Upper lobe of left lung (tissue), 6 donors: Measurements from ENCODE around the gene EXOC2. TPM values are rescaled to one million over a fixed set of nuclear protein-coding genes. Genes with fewer than 3 reads are reported as not detected.
A peak's percentile ranks its signal among the peaks of the same experiment; 100 is the strongest.

Experiments used
- ATAC-seq, 2 donors: fragments of 200-7000 bp; cut with Tn5 transposase; one replicate each; pipeline ENCODE4 v1.9.1; 2022; ENCODE audit warnings: mild to moderate bottlenecking in 2 of 2, moderate library complexity in 2 of 2; ENCODE audit not compliant: low FRiP score in 2 of 2
- DNase-seq, 2 donors: peaks; one replicate each; pipeline ENCODE4 v3.0.0-alpha.2; 2019 to 2020
- H3K27ac ChIP-seq, 4 donors: fragments of 200-600 bp; sonication (generic); one replicate each; pipeline ENCODE4 v1.5.1; 2016 to 2019
- H3K27me3 ChIP-seq, 4 donors: fragments of 200-600 bp; sonication (generic); one replicate each; pipeline ENCODE4 v1.5.1; 2017 to 2019
- H3K36me3 ChIP-seq, 4 donors: fragments of 200-600 bp; sonication (generic); one replicate each; pipeline ENCODE4 v1.5.1; 2016 to 2019
- H3K4me1 ChIP-seq, 4 donors: fragments of 200-600 bp; sonication (generic); one replicate each; pipeline ENCODE4 v1.5.1; 2018 to 2019
- H3K4me3 ChIP-seq, 4 donors: fragments of 200-600 bp; sonication (generic); one replicate each; pipeline ENCODE4 v1.5.1; 2017 to 2019; ENCODE audit warnings: mild to moderate bottlenecking in 2 of 4, moderate library complexity in 1 of 4
- H3K9me3 ChIP-seq, 4 donors: fragments of 200-600 bp; sonication (generic); one replicate each; pipeline ENCODE4 v1.5.1; 2018 to 2019
- CTCF ChIP-seq, 6 experiments: fragments of 450-650 bp in 4 of 6; fragments of 200-600 bp in 2 of 6; sonication (generic) in 2 of 6; IDR thresholded peaks; one replicate each; pipeline ENCODE4 v1.5.1; 2016 to 2019; ENCODE audit warnings: antibody characterized with exemption in 6 of 6
- EP300 ChIP-seq, 4 donors: sonication (generic); formaldehyde crosslinking; IDR thresholded peaks; one replicate each; pipeline ENCODE4 v1.5.1; 2017; ENCODE audit warnings: antibody characterized with exemption in 4 of 4, control low read depth in 2 of 4
- POLR2A ChIP-seq, 4 donors: fragments of 450-650 bp; IDR thresholded peaks; one replicate each; pipeline ENCODE4 v1.5.1; 2016 to 2017; ENCODE audit warnings: antibody characterized with exemption in 4 of 4, mild to moderate bottlenecking in 2 of 4
- POLR2AphosphoS5 ChIP-seq, 2 donors: sonication (generic); formaldehyde crosslinking; IDR thresholded peaks; one replicate each; pipeline ENCODE4 v1.5.1; 2017; ENCODE audit warnings: antibody characterized with exemption in 2 of 2
- WGBS, 2 donors: methylation state at CpG; one replicate each; pipeline ENCODE4 v1.1.5; 2017 to 2018; 5-methylcytosine and 5-hydroxymethylcytosine counted together
- total RNA-seq, 6 donors: library from RNA; depleted of rRNA in 4 of 6; stranded (reverse); fragments of >200 nt in 4 of 6; gene quantifications; one replicate each; pipeline versions ENCODE4 v1.1.0 to v1.2.1, GENCODE V29; 2016 to 2021
- donor health status: DM: no; HTN: no; CAD: no; lungs with moderate emphysema.
- donor health status: DM: no; HTN: yes; CAD: no; lungs with severe emphysema.

Gene EXOC2
- total RNA-seq, 6 donors from 2014 or later, result 16.5 to 31.4 (median 24.4) TPM

- Histone ChIP-seq H3K27ac (no peak overlapping the region), H3K36me3 (no peaks in the 10 kb centered on the region), H3K4me1 (no peaks in the 10 kb centered on the region), H3K4me3 (no peak overlapping the region), H3K9me3 (no peaks in the 10 kb centered on the region), H3K27me3 (no peaks in the 10 kb centered on the region)
- no peak for DNase-seq
- peak in 1 of 2 donors; percentile 39 for ATAC-seq
- no peak for TF ChIP-seq EP300 (IDR thresholded peaks at IDR 0.05)
- TF ChIP-seq POLR2A (IDR thresholded peaks at IDR 0.05), result no peak
- TF ChIP-seq POLR2AphosphoS5 (IDR thresholded peaks at IDR 0.05), result no peak
- TF ChIP-seq CTCF (IDR thresholded peaks at IDR 0.05), result no peak
- 66 to 79% methylated on average over 5 of the region's 5 CpGs for WGBS, 2 donors
Observed at GRCh38 chr6:454148-454991, 238.6 kb downstream of the EXOC2 start.

GRCh38 chr6:453152-453551 lies 239.8 kb downstream of the EXOC2 start:
- Histone ChIP-seq H3K9me3 (no peaks in the 10 kb centered on the region), H3K27me3 (no peaks in the 10 kb centered on the region), H3K4me1 (no peaks in the 10 kb centered on the region), H3K36me3 (no peaks in the 10 kb centered on the region), H3K27ac (no peak overlapping the region), H3K4me3 (no peak overlapping the region)
- TF ChIP-seq EP300 (IDR thresholded peaks at IDR 0.05), result no peak
- TF ChIP-seq POLR2A (IDR thresholded peaks at IDR 0.05), result no peak
- TF ChIP-seq POLR2AphosphoS5 (IDR thresholded peaks at IDR 0.05), result no peak
- TF ChIP-seq CTCF (IDR thresholded peaks at IDR 0.05), result no peak
- ATAC-seq (peak; percentile 68 to 71), DNase-seq (peak in 1 of 2 donors; percentile 72)
- WGBS, 2 donors, result 63 to 81% methylated on average over 3 to 13 of the region's 13 CpGs

GRCh38 chr6:452301-453067 lies 240.5 kb downstream of the EXOC2 start:
- TF ChIP-seq POLR2AphosphoS5 (IDR thresholded peaks at IDR 0.05), result no peak
- no peak for TF ChIP-seq CTCF (IDR thresholded peaks at IDR 0.05)
- TF ChIP-seq EP300 (IDR thresholded peaks at IDR 0.05), result no peak
- no peak for TF ChIP-seq POLR2A (IDR thresholded peaks at IDR 0.05)
- H3K36me3 ChIP-seq, result no peaks in the 10 kb centered on the region
- WGBS, 2 donors, result 75 to 81% methylated on average over 8 to 9 of the region's 9 CpGs
- DNase-seq, result no peak
- no peaks in the 10 kb centered on the region for H3K27me3 ChIP-seq
- H3K9me3 ChIP-seq, result no peaks in the 10 kb centered on the region
- ATAC-seq, result peak; percentile 4 to 5
- H3K27ac ChIP-seq, result no peak overlapping the region
- H3K4me1 ChIP-seq, result no peaks in the 10 kb centered on the region
- no peak overlapping the region for H3K4me3 ChIP-seq

- no peaks in the 10 kb centered on the region for H3K27me3 ChIP-seq
- H3K36me3 ChIP-seq, result no peaks in the 10 kb centered on the region
- no peak overlapping the region for H3K4me3 ChIP-seq
- no peak overlapping the region for H3K27ac ChIP-seq
- TF ChIP-seq CTCF (IDR thresholded peaks at IDR 0.05), result no peak
- no peak for TF ChIP-seq EP300 (IDR thresholded peaks at IDR 0.05)
- no peak for TF ChIP-seq POLR2A (IDR thresholded peaks at IDR 0.05)
- TF ChIP-seq POLR2AphosphoS5 (IDR thresholded peaks at IDR 0.05), result no peak
- WGBS, 2 donors, result 94 to 97% methylated on average over 8 of the region's 8 CpGs
- no peak for DNase-seq
- no peaks in the 10 kb centered on the region for H3K4me1 ChIP-seq
- ATAC-seq, result no peak
- H3K9me3 ChIP-seq, result no peaks in the 10 kb centered on the region
Observed at GRCh38 chr6:451847-452246, 241.1 kb downstream of the EXOC2 start.
